HepG2 (cell line): ENCODE data around the gene THRA. TPM values are rescaled to one million over a fixed set of nuclear protein-coding genes. Genes with fewer than 3 reads are reported as not detected.

Experiments used
- CCAR2 ChIP-seq: fragments of 200-400 bp; formaldehyde crosslinking; optimal IDR thresholded peaks from 2 replicates; pipeline ENCODE3; 2018; ENCODE audit warnings: low read depth, mild to moderate bottlenecking, low read length, moderate library complexity
- DR1 ChIP-seq: sonication (generic); formaldehyde crosslinking; IDR thresholded peaks from 2 replicates; pipeline ENCODE4 v1.8.0; 2021; ENCODE audit warnings: mild to moderate bottlenecking, missing genetic modification reagents, inconsistent platforms
- HNRNPH1 ChIP-seq: fragments of 200-400 bp; formaldehyde crosslinking; optimal IDR thresholded peaks from 2 replicates; pipeline ENCODE3; 2017; ENCODE audit warnings: mild to moderate bottlenecking, low read depth, low read length
- RBAK ChIP-seq: sonication (generic); formaldehyde crosslinking; IDR thresholded peaks from 2 replicates; pipeline ENCODE4 v1.5.1; 2020; ENCODE audit warnings: mild to moderate bottlenecking, missing genetic modification reagents
- RORA ChIP-seq: sonication (generic); formaldehyde crosslinking; IDR thresholded peaks from 2 replicates; pipeline ENCODE4 v1.5.0; 2020; ENCODE audit warnings: mild to moderate bottlenecking, missing genetic modification reagents, moderate library complexity
- ZBTB42 ChIP-seq: sonication (generic); formaldehyde crosslinking; IDR thresholded peaks from 2 replicates; pipeline ENCODE4 v1.5.0; 2020; ENCODE audit warnings: mild to moderate bottlenecking, missing genetic modification reagents
- polyA plus RNA-seq, 8 experiments: library from polyadenylated mRNA; depleted of rRNA in 3 of 8; stranded (reverse) in 7 of 8; unstranded in 1 of 8; fragments of >200 nt; fragmentation: Illumina TruSeq in 4 of 8; extraction: Trizol in 4 of 8; gene quantifications; 2 replicates each; pipeline versions ENCODE4 v1.2.1 to v1.2.3, GENCODE V29; 2011 to 2016; ENCODE audit warnings: low read depth in 4 of 8, missing spikeins in 1 of 8, mixed read lengths in 1 of 8; ENCODE audit not compliant: insufficient read depth in 1 of 8
- total RNA-seq, 5 experiments: library from RNA; depleted of rRNA; stranded (reverse); fragments of >200 nt; fragmentation: Illumina TruSeq; extraction: Trizol; gene quantifications; 2 replicates each; pipeline ENCODE4 v1.2.3, GENCODE V29; 2016; ENCODE audit warnings: low read depth in 1 of 5
- TF ChIP-seq, protein P1 (sequence below): sonication (generic); formaldehyde crosslinking; IDR thresholded peaks from 2 replicates; pipeline ENCODE4 v1.4.0; 2020; ENCODE audit warnings: missing genetic modification reagents
- TF ChIP-seq, protein P2 (sequence below): IDR thresholded peaks from 2 replicates; pipeline ENCODE4 v1.6.1; 2016
- TF ChIP-seq, protein P3 (sequence below), 2 experiments: fragments of 450-650 bp in 1 of 2; sonication (generic) in 1 of 2; formaldehyde crosslinking in 1 of 2; IDR thresholded peaks; 2 replicates each; pipeline versions ENCODE4 v1.6.1 to v1.8.0; 2016 to 2022; ENCODE audit warnings: antibody characterized with exemption in 1 of 2, mild to moderate bottlenecking in 1 of 2, missing genetic modification reagents in 1 of 2
- TF ChIP-seq, protein P4 (sequence below): sonication (generic); formaldehyde crosslinking; IDR thresholded peaks from 2 replicates; pipeline ENCODE4 v1.4.0; 2020; ENCODE audit warnings: missing genetic modification reagents
- TF ChIP-seq, protein P5 (sequence below): IDR thresholded peaks from 2 replicates; pipeline ENCODE4 v1.6.1; 2012; ENCODE audit warnings: low read length, improper control_type of control experiment

The THRA gene
- total and polyA plus RNA-seq, 2 of the 13 experiments (the other 11 are each of a cell fraction or from before 2014, with no cell fraction given) = 8.0 to 9.9 TPM

DNA sequence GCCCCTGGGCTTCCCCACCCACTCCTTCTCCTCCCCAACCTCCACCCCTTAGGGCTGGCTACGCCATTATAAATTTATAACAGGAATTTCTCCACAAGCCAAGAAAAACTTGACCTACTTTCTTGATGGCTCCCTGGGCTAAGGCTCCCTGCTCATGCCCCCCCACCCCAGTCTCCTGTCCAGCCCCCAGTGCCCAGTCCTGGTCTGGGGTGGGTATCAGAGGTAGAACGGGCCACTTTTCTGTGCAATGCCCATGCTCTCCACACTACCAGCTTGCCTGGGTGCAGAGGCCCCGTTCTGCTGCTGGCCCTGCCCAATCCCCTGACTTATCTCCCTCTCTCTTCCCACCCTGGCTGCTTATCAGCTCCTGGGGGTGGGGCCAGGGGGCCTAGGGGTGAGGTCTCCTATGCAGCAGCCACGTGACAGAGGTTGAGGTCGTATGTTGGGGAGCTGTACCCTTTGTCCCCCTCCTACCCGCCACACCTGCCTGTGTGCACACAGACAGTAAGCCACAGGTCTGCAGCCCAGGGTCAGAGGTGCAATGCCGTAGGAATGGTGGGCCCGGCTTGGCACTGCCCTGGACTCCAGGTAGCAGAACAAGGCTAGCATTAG, 10.1 kb downstream of the THRA start (continued):
- TF ChIP-seq, protein P1, sequence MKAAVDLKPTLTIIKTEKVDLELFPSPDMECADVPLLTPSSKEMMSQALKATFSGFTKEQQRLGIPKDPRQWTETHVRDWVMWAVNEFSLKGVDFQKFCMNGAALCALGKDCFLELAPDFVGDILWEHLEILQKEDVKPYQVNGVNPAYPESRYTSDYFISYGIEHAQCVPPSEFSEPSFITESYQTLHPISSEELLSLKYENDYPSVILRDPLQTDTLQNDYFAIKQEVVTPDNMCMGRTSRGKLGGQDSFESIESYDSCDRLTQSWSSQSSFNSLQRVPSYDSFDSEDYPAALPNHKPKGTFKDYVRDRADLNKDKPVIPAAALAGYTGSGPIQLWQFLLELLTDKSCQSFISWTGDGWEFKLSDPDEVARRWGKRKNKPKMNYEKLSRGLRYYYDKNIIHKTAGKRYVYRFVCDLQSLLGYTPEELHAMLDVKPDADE = no peak
- TF ChIP-seq DR1 (CRISPR knock-in tag) (no peak), RBAK (CRISPR knock-in tag) (no peak), RORA (CRISPR knock-in tag) (no peak), HNRNPH1 (no peak), ZBTB42 (no peak), CCAR2 (no peak)
- TF ChIP-seq, protein P2, sequence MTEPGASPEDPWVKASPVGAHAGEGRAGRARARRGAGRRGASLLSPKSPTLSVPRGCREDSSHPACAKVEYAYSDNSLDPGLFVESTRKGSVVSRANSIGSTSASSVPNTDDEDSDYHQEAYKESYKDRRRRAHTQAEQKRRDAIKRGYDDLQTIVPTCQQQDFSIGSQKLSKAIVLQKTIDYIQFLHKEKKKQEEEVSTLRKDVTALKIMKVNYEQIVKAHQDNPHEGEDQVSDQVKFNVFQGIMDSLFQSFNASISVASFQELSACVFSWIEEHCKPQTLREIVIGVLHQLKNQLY (CRISPR knock-in tag) = peak; percentile 61; the same call in 1 of the 2 replicates
- TF ChIP-seq, protein P3, sequence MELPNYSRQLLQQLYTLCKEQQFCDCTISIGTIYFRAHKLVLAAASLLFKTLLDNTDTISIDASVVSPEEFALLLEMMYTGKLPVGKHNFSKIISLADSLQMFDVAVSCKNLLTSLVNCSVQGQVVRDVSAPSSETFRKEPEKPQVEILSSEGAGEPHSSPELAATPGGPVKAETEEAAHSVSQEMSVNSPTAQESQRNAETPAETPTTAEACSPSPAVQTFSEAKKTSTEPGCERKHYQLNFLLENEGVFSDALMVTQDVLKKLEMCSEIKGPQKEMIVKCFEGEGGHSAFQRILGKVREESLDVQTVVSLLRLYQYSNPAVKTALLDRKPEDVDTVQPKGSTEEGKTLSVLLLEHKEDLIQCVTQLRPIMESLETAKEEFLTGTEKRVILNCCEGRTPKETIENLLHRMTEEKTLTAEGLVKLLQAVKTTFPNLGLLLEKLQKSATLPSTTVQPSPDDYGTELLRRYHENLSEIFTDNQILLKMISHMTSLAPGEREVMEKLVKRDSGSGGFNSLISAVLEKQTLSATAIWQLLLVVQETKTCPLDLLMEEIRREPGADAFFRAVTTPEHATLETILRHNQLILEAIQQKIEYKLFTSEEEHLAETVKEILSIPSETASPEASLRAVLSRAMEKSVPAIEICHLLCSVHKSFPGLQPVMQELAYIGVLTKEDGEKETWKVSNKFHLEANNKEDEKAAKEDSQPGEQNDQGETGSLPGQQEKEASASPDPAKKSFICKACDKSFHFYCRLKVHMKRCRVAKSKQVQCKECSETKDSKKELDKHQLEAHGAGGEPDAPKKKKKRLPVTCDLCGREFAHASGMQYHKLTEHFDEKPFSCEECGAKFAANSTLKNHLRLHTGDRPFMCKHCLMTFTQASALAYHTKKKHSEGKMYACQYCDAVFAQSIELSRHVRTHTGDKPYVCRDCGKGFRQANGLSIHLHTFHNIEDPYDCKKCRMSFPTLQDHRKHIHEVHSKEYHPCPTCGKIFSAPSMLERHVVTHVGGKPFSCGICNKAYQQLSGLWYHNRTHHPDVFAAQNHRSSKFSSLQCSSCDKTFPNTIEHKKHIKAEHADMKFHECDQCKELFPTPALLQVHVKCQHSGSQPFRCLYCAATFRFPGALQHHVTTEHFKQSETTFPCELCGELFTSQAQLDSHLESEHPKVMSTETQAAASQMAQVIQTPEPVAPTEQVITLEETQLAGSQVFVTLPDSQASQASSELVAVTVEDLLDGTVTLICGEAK (IDR thresholded peaks at IDR 0.05) = no peak
- TF ChIP-seq, protein P3 (CRISPR knock-in tag; IDR thresholded peaks at IDR 0.05) = no peak
- TF ChIP-seq, protein P4, sequence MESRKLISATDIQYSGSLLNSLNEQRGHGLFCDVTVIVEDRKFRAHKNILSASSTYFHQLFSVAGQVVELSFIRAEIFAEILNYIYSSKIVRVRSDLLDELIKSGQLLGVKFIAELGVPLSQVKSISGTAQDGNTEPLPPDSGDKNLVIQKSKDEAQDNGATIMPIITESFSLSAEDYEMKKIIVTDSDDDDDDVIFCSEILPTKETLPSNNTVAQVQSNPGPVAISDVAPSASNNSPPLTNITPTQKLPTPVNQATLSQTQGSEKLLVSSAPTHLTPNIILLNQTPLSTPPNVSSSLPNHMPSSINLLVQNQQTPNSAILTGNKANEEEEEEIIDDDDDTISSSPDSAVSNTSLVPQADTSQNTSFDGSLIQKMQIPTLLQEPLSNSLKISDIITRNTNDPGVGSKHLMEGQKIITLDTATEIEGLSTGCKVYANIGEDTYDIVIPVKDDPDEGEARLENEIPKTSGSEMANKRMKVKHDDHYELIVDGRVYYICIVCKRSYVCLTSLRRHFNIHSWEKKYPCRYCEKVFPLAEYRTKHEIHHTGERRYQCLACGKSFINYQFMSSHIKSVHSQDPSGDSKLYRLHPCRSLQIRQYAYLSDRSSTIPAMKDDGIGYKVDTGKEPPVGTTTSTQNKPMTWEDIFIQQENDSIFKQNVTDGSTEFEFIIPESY (CRISPR knock-in tag) = peak; percentile 38; the same call in 1 of the 2 replicates
- TF ChIP-seq, protein P5, sequence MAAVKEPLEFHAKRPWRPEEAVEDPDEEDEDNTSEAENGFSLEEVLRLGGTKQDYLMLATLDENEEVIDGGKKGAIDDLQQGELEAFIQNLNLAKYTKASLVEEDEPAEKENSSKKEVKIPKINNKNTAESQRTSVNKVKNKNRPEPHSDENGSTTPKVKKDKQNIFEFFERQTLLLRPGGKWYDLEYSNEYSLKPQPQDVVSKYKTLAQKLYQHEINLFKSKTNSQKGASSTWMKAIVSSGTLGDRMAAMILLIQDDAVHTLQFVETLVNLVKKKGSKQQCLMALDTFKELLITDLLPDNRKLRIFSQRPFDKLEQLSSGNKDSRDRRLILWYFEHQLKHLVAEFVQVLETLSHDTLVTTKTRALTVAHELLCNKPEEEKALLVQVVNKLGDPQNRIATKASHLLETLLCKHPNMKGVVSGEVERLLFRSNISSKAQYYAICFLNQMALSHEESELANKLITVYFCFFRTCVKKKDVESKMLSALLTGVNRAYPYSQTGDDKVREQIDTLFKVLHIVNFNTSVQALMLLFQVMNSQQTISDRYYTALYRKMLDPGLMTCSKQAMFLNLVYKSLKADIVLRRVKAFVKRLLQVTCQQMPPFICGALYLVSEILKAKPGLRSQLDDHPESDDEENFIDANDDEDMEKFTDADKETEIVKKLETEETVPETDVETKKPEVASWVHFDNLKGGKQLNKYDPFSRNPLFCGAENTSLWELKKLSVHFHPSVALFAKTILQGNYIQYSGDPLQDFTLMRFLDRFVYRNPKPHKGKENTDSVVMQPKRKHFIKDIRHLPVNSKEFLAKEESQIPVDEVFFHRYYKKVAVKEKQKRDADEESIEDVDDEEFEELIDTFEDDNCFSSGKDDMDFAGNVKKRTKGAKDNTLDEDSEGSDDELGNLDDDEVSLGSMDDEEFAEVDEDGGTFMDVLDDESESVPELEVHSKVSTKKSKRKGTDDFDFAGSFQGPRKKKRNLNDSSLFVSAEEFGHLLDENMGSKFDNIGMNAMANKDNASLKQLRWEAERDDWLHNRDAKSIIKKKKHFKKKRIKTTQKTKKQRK = no peak
